ENCODE measurements around the gene KANTR. TPM values are rescaled to one million over a fixed set of nuclear protein-coding genes. Genes with fewer than 3 reads are reported as not detected.

The KANTR gene
- total RNA-seq (2022) (3.4 and 6.3 TPM in 2 replicates), Bru-seq, nascent RNA (percentile 47 among the genes with signal in this experiment), BruChase-seq, experiment 1, labeled RNA remaining after a 6-hour chase (percentile 41 among the genes with signal in this experiment), BruChase-seq, experiment 2, labeled RNA remaining after a 2-hour chase (percentile 47 among the genes with signal in this experiment)
- long read RNA-seq, partial matches to known transcripts, result 0 of 1 reads
- long read RNA-seq, other reads (novel, unspliced or antisense), result 1 of 1 reads

- peaks cover 41% of the 10 kb centered on the region for H3K27me3 Mint-ChIP-seq (ENCODE audit: insufficient read depth, unreplicated experiment)
- DNase-seq (ENCODE audit: unreplicated experiment), result peak; percentile 94
- POLR2A ChIA-PET, result interaction anchor here (0.8 to 1.6 kb wide), 4 partner anchors 11 to 131 kb away, joined by 4 to 12 read pairs (median 4); partner anchors contain the start of genes KDM5C and TSPYL2
- BruUV-seq (replicated peaks), result no TSS peak
- CTCF ChIA-PET, result interaction anchor here (0.7 kb wide), 2 partner anchors 20 to 117 kb away, joined by 3 read pairs; no protein-coding TSS in a partner anchor
- intact Hi-C loops (cut with micrococcal nuclease), result loop anchor here (1.0 kb wide), 2 partner anchors 23 to 130 kb away; no protein-coding TSS in a partner anchor
- no peak for TF ChIP-seq CTCF (IDR thresholded peaks at IDR 0.05; ENCODE audit: unreplicated experiment)
- H3K4me3 Mint-ChIP-seq (ENCODE audit: unreplicated experiment), result peak within 1 kb of the TSS; percentile 83
- peak within 1 kb of the TSS; percentile 4 for H3K27ac Mint-ChIP-seq (ENCODE audit: low read depth, unreplicated experiment)
- peaks cover 8% of the 10 kb centered on the region for H3K36me3 Mint-ChIP-seq (ENCODE audit: insufficient read depth, unreplicated experiment)
- H3K9me3 Mint-ChIP-seq (ENCODE audit: unreplicated experiment), result no peaks in the 10 kb centered on the region
- H3K4me1 Mint-ChIP-seq (ENCODE audit: insufficient read depth, unreplicated experiment), result peaks cover 7% of the 10 kb centered on the region
These were observed at the start of gene KANTR for GRCh38 chrX:53093748-53094581. Gene KANTR, plus strand, starts transcription at chrX:53094142. Its CDS starts 30,131 bp downstream, at chrX:53124273.

DNA sequence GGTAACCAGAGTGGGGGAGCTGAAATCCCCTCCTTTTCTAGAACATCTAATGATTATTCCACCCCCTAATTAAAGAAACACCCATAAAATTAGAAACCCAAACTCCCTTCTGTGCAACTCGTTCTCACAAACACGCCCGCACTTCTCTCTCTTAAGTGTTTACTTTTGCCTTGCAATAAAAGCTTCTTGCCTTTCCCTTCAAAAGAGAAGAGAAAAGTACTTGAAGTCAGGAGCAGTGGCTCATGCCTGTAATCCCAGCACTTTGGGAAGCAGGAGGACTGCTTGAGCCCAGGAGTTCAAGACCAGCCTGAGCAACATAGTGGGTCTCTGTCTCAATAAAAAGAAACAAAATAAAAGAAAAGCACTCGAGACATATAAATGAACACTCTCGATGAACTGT, 48.9 kb upstream of the KANTR start:
- intact Hi-C loops (cut with micrococcal nuclease), result no loop called here
- H3K4me3 Mint-ChIP-seq (ENCODE audit: unreplicated experiment), result no peak overlapping the region
- ChIA-PET CTCF (no interaction called here), POLR2A (no interaction called here)
- TF ChIP-seq CTCF (IDR thresholded peaks at IDR 0.05; ENCODE audit: unreplicated experiment), result no peak
- H3K27me3 Mint-ChIP-seq (ENCODE audit: insufficient read depth, unreplicated experiment), result peaks cover 54% of the 10 kb centered on the region
- no peak for DNase-seq (ENCODE audit: unreplicated experiment)
- no peaks in the 10 kb centered on the region for H3K4me1 Mint-ChIP-seq (ENCODE audit: insufficient read depth, unreplicated experiment)
- H3K27ac Mint-ChIP-seq (ENCODE audit: low read depth, unreplicated experiment), result no peak overlapping the region
- H3K9me3 Mint-ChIP-seq (ENCODE audit: unreplicated experiment), result no peaks in the 10 kb centered on the region
- H3K36me3 Mint-ChIP-seq (ENCODE audit: insufficient read depth, unreplicated experiment), result no peaks in the 10 kb centered on the region
- BruUV-seq (replicated peaks), result no TSS peak

- Mint-ChIP-seq H3K27me3 (ENCODE audit: insufficient read depth, unreplicated experiment) (peaks cover 33% of the 10 kb centered on the region), H3K27ac (ENCODE audit: low read depth, unreplicated experiment) (no peak overlapping the region), H3K9me3 (ENCODE audit: unreplicated experiment) (no peaks in the 10 kb centered on the region), H3K36me3 (ENCODE audit: insufficient read depth, unreplicated experiment) (no peaks in the 10 kb centered on the region), H3K4me1 (ENCODE audit: insufficient read depth, unreplicated experiment) (no peaks in the 10 kb centered on the region), H3K4me3 (ENCODE audit: unreplicated experiment) (no peak overlapping the region)
- ChIA-PET POLR2A (no interaction called here), CTCF (no interaction called here)
- peak; percentile 2 for DNase-seq (ENCODE audit: unreplicated experiment)
- intact Hi-C loops (cut with micrococcal nuclease), result no loop called here
- TF ChIP-seq CTCF (IDR thresholded peaks at IDR 0.05; ENCODE audit: unreplicated experiment), result peak; percentile 11
- BruUV-seq (replicated peaks), result no TSS peak
These were observed 46.7 kb upstream of the KANTR start for GRCh38 chrX:53047228-53047627.

All from MCF 10A (cell line).